Measurements from ENCODE around the gene VPS4B.

Gene VPS4B

GRCh38 chr18:63421514-63421913 lies 762 bp downstream of the VPS4B start:
- peak overlapping the region; percentile 99 for H3K4me3 ChIP-seq (replicated peaks; ENCODE audit: insufficient read depth, low read length)
- H3K27me3 ChIP-seq (ENCODE audit: insufficient read depth, poor library complexity, severe bottlenecking): no peaks in the 10 kb centered on the region
- peak overlapping the region; percentile 92 for H3K27ac ChIP-seq (replicated peaks)
- DNase-seq (ENCODE audit: low read depth in 1 of 2, low spot score in 1 of 2): peak in 1 of 2 experiments; percentile 37
- TF ChIP-seq SPI1 (IDR thresholded peaks at IDR 0.05; ENCODE audit: borderline replicate concordance, low read depth) (peak; percentile 80), CTCF (IDR thresholded peaks at IDR 0.05; ENCODE audit: insufficient read depth, low read length) (no peak)

- no peak overlapping the region for H3K4me3 ChIP-seq (replicated peaks; ENCODE audit: insufficient read depth, low read length)
- no peaks in the 10 kb centered on the region for H3K27me3 ChIP-seq (ENCODE audit: insufficient read depth, poor library complexity, severe bottlenecking)
- no peak for TF ChIP-seq REST (IDR thresholded peaks at IDR 0.05; ENCODE audit: insufficient replicate concordance, low read depth)
- TF ChIP-seq POLR2AphosphoS5 (IDR thresholded peaks at IDR 0.05; ENCODE audit: low read depth): no peak
- TF ChIP-seq SPI1 (IDR thresholded peaks at IDR 0.05; ENCODE audit: borderline replicate concordance, low read depth): no peak
- TF ChIP-seq CTCF (IDR thresholded peaks at IDR 0.05; ENCODE audit: insufficient read depth, low read length): no peak
- no peak for TF ChIP-seq GABPA (IDR thresholded peaks at IDR 0.05; ENCODE audit: low read depth)
- DNase-seq (ENCODE audit: low read depth in 1 of 2, low spot score in 1 of 2): no peak
- H3K27ac ChIP-seq (replicated peaks): no peak overlapping the region
Observed at GRCh38 chr18:63412953-63413352, 9.3 kb downstream of the VPS4B start.

DNA sequence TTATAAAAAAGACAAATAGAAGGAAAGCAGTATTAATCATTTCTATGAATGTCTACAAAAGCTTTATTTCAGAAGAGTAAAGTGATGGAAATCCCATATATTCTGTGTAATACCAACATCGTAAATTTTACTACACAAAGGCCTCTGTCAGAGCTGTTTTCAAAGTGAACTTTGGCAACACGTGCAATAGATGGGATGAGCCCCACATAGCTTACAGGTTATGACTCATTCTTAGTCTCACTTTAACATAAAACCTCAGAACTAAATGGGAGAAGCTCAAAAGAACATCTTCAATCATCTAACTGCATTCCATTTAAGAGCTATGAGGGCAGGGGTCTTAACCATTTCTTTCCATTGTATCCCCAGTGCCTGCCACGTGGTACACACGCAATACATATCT lies 11.5 kb downstream of the VPS4B start:
- no peak overlapping the region for H3K27ac ChIP-seq (replicated peaks)

More for the DNA sequence above, 11.5 kb downstream of the VPS4B start:
- TF ChIP-seq REST (IDR thresholded peaks at IDR 0.05; ENCODE audit: insufficient replicate concordance, low read depth): no peak
- no peak for TF ChIP-seq POLR2AphosphoS5 (IDR thresholded peaks at IDR 0.05; ENCODE audit: low read depth)
- no peak for TF ChIP-seq SPI1 (IDR thresholded peaks at IDR 0.05; ENCODE audit: borderline replicate concordance, low read depth)
- no peak for TF ChIP-seq CTCF (IDR thresholded peaks at IDR 0.05; ENCODE audit: insufficient read depth, low read length)
- TF ChIP-seq GABPA (IDR thresholded peaks at IDR 0.05; ENCODE audit: low read depth): no peak
- Histone ChIP-seq H3K27me3 (ENCODE audit: insufficient read depth, poor library complexity, severe bottlenecking) (no peaks in the 10 kb centered on the region), H3K4me3 (replicated peaks; ENCODE audit: insufficient read depth, low read length) (no peak overlapping the region)
- DNase-seq (ENCODE audit: low read depth in 1 of 2, low spot score in 1 of 2): no peak
